Neural progenitor cell (in vitro differentiated cells): ENCODE measurements around the gene STAT3.
"Not testable (repeated sequence)": the region's sequence is repeated elsewhere in the genome, so short reads cannot be mapped to it uniquely, and the experiment has no call there.

Experiments
- CTCF ChIP-seq: fragments of 200-600 bp; sonication (generic); IDR thresholded peaks from 2 replicates; pipeline ENCODE4 v1.5.1; 2017; ENCODE audit warnings: antibody characterized with exemption, mild to moderate bottlenecking
- EZH2 ChIP-seq: fragments of 200-600 bp; sonication (generic); IDR thresholded peaks from 2 replicates; pipeline ENCODE4 v1.6.1; 2017; ENCODE audit warnings: antibody characterized with exemption, mild to moderate bottlenecking, moderate library complexity
- EZH2phosphoT487 ChIP-seq: fragments of 200-600 bp; sonication (generic); IDR thresholded peaks from 2 replicates; pipeline ENCODE4 v1.6.1; 2017; ENCODE audit warnings: antibody characterized with exemption

- TF ChIP-seq CTCF, EZH2phosphoT487, EZH2: not testable (repeated sequence)
These were observed 88.3 kb downstream of the STAT3 start for GRCh38 chr17:42299913-42300312.
